ENCODE results near the gene UBE4B.
"Not testable (repeated sequence)": the region's sequence is repeated elsewhere in the genome, so short reads cannot be mapped to it uniquely, and the experiment has no call there.

The UBE4B gene

DNA sequence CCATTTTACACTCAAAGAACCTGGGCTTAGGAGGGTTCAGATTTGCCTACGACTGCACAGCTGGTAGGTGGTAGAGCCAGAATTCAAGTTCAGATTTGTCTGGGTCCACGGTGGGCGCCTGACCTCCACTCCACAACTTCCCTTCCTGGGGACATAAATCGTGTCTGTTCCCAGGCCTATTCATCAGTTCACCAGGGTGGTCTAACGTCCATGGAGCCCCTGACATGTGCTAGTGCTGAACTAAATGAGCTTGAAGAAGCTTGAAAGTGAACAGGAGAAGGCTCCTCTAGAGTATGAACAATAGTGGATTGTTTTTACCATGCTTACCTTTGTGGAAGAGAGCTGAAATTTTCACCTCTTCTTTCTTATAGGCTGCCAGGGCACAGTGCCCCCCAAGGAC lies 145.1 kb downstream of the UBE4B start:
- DNase-seq (ENCODE audit: low read depth): no peak

DNA sequence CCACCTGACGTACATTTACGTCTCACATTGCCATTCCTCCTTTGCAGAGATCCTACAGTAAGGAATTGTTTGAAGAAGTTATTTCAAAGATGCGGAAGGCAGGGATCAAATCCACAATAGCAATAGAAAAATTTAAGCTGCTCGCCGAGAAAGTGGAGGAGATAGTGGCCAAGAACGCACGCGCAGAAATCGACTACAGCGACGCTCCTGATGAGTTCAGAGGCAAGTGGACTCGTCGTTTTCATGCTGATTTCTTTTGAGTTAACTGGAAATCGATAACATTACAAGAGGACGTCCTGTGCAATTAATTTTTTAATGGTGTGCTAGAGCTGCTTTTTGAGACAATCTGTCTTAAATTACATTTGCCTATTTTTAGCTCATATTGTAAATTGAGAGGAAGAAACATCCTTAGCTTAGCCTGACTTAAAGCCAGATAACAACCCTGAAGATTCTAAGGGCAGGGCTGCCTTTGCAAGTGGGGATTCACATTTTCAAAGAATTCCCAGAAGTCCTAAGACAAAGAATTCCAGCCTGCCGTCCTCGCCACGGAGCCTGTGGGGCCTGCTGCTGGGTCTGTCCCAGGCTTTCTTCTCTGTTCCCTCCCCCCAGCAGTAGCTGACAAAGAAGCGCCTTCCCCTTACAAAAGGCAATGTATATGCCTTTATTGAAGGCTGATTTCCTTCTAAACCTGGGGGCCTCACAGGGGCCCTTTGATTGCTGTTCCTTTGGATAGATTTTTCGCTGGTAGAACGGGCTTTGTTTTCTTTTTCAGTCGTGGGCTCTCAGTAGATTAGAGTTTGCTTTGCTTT lies 146.0 kb downstream of the UBE4B start:
- DNase-seq (ENCODE audit: low read depth): no peak

DNA sequence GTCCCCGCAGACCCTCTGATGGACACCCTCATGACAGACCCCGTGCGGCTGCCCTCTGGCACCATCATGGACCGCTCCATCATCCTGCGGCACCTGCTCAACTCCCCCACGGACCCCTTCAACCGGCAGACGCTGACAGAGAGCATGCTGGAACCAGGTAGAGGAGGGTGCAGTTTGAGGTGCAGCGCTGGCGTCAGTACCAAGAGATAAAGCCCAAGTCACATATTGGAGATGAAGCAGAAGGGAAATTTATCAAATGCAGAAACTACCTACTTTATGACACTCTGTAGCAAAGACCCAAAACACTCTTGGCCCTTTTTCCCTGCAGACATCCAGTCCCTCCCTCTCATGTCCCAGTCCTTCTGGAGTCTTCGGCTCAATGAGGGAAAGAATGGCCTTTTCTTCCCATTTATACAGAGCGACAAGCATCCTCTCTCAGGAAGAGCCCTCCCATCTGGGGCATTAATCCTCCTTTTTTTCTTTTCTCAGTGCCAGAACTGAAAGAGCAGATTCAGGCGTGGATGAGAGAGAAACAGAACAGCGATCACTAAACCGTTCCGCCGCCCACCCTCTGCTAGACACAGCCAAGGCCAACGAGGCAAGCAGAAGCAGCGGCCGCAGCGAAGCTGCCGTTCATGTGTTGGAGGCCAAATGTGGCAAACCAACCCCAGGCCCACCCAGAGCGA lies 146.8 kb downstream of the UBE4B start:
- DNase-seq (ENCODE audit: low read depth): no peak

DNA sequence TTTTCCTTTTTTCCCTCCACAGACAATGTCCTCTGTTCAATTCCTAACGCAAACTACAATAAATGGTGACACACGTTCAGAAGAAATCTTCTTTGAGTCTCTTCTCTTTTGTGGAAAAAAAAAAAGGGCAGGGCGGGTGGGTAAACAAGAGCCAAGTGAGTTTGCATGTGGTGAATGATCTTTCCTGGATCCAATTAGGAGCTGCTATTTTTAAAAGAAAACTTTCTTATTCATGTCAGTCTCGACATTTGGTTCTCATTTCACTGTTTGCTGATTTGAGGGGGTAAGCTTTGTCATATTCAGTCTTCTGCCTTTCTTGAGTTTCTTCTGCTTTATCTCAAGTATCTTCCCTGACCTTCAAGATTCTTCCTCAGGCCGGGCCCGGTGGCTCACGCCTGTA lies 148.4 kb downstream of the UBE4B start:
- no peak for DNase-seq (ENCODE audit: low read depth)

DNA sequence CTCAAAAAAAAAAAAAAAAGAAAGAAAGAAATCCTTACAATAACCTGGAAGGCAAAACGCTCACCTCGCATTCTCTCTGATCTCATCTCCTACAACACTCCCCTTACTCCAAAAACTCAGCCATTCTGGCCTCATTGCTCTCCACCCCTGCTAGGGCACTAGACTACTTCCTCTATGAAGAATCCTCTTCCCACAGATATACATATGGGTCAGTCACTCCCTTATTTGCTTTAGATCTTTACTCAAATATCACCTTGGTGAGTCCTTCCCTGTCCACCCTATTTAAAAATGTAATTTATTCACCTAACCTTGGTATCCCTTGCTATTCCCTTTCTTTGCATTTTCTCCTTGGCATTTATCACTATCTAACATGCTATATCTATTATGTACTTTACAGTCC lies 153.0 kb downstream of the UBE4B start:
- DNase-seq (ENCODE audit: low read depth): no peak

DNA sequence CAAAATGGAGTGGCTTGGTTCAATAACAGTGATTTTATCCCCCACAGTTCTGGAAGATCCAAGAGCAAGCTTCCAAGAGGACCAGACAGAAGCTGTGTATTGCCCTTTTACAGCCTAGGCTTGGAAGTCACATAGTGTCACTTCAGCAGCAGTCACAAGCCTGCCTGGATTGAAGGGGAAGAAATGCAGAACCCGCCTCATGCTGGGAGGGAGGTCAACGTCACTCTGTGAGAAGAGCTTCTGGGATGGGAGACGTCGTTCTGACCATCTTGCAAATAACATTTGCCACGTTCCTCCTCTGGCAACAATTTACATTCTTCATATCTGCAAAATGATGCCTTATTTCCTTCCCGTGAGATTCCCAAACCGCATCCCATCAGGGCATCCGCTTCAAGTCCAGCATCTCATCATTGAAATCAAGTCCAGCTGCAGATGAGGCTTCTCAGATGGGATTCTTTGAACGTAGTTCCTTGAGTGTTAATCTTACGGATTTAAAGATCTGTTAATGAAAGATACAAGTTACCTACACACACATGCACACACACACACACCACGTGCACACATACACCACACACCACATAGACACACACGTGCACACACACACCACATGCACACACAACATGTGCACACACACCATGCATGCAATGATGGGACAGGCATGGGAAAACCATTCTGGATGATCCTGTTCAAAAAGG lies 153.7 kb downstream of the UBE4B start:
- no peak for DNase-seq (ENCODE audit: low read depth)

DNA sequence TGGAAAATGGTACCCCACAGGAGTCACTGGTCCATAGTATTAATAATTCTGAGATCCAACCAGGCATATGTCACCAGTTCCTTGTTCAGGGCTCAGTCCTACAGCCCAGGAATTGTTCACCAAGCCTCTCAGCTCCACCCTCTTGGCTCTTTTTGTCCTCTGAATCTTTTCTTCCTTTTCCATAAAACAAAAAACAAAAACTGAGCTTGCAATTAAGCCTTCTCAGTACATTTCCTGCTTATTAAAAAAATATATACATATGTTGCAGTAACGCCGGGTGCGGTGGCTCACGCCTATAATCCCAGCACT lies 154.2 kb downstream of the UBE4B start:
- DNase-seq (ENCODE audit: low read depth): no peak

DNA sequence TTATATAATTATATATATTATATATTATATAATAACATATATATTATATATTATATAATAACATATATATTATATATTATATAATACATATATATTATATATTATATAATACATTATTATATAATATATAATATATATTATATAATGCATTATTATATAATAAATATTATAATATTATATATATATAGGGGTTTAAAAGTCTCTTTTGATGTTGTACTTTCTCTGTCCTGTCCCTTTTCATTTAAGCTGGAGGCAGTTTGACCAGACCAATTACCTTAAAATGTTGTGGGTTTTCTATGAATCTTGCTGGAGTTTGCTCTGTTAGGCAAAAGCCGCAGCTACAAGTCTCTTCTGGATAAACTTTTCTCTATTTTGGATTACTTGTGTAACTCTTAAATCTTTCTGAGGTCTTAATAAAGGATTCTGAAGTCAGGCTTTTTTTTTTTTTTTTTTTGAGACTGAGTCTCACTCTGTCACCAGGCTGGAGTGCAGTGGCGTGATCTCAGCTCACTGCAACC lies 155.4 kb downstream of the UBE4B start:
- no peak for DNase-seq (ENCODE audit: low read depth)

DNA sequence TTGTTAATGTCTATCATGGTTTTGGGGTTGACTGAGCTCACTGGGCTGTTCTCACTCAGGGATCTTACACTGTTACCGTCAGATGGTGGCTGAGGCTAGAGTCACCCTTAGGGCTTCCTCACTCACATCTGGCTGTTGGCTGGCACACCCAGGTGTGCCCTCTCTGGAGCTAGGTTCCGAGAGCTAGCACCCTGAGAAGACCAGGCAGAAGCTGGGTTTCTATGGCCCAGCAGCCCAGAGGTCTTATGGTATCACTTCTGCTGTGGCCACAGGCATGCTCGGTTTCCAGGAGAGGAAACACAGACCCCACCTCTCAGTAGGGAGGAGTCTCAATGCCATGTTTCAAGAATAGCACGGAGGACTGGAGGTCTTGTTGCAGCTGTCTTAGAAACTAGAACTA lies 156.9 kb downstream of the UBE4B start:
- DNase-seq (ENCODE audit: low read depth): no peak

DNA sequence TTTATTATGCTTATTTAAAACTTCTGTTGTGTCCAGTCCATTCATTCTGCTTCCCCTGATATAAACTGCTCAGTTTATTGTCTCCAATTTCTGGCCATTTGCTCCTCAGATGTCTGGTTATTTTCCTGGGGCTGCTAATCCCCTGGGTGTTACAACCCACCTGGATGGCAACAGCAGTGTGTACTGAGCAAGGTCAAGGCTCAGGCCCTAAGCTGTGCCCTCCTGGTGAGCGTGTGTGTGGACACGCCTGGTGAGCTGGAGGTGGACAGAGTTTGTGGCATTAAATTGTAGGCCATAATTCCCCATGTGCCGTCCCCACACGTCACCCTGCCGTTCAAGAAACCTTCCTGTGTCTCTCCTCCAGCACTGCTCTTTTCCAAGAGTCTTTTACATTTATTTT lies 159.5 kb downstream of the UBE4B start:
- DNase-seq (ENCODE audit: low read depth): no peak

DNA sequence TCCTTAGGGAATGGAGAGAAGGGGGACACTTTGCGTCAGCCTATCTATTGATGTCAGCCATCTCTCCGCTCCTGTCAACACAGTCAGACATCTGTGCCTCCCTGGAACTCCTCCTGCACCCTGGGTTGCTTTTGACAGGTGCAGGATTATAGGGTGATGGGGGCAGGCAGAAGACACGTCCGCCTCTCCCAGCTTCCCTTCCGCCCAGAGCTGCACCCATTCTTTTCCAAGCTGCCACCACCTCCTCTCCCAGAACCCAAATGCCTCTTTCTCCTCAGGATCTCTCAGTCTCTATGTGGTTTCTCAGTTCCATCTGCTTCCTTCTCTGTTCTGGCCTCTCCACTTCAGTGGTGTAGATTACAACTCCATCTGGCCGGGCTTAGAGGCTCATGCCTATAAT lies 160.5 kb downstream of the UBE4B start:
- DNase-seq (ENCODE audit: low read depth): no peak

DNA sequence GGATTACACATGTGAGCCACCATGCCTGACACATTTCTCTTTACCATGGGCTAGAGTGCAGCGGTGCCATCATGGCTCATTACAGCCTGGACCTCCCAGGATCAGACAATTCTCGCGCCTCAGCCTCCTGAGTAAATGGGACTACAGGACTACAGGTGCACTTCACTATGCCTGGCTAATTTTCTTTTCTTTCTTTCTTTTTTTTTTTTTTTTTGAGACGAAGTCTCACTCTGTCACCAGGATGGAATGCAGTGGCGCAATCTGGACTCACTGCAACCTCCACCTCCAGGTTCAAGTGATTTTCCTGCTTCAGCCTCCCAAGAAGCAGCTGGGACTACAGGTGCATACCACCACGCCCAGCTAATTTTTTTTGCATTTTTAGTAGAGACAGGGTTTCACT lies 162.8 kb downstream of the UBE4B start:
- no peak for DNase-seq (ENCODE audit: low read depth)

DNA sequence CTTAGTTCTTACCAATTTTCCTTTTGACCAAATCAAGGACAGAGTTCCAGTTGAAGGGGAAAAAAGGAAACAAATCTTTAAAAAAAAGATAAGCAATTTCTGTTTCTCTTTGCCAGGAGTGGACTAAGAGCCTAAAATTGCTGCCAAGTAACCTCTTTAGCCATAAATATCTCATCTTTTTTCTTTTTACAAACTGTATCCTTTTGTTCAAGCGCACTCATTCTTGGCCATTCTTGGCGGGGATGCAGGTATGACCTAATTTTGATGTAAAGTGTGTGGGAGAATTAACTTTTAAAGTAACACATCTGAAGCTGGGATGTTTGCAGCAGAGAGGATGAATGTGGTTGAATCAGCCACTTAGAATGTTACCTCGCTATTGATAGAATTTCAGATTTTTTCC lies 164.2 kb downstream of the UBE4B start:
- no peak for DNase-seq (ENCODE audit: low read depth)

DNA sequence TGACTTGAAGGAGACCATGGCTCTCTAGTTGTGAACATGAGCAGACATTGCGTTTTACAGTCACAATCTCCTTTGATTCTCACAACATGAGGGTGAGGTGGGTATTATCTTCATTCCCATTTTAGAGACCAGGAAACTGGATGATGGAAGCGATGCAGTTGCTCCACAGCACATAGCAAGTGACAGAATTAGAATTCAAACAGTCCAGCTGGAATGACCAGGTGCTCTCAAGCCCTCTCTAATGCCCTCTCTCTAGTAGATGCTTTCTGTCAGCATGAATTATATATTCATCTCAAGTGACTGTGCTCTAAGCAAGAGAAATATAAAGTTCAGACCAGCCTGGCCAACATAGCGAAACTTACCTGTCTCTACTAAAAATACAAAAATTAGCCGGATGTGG lies 167.9 kb downstream of the UBE4B start:
- no peak for DNase-seq (ENCODE audit: low read depth)

DNA sequence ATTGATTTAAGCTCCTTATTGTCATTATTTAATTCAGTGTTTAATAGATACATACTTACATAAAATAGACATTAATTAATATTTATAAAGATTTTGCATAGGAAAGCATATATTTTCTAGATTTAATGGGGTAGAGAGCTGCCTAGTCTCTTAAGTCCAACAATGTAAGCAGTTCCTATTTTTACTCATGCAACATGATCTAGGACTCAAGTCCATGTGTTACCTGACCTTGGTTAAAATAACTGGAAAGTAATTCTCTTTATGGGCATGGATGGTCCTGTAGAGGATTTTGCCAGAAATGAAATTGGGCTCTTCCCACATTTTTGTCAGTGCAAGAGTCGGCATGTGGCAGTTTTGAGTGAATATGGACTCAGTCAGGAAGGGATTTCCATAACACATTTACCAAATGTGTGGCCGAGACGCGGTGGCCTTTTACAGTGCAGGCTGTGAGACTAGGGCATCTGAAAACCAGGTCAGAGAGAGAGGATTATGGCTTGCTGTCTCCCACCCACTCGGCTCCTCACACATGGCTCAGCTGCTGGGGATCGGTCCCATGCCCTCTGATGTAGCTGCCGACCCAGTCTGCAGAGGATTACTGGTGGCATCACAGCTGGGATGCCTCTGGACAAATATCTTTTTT lies 171.4 kb downstream of the UBE4B start:
- no peak for DNase-seq (ENCODE audit: low read depth)

DNA sequence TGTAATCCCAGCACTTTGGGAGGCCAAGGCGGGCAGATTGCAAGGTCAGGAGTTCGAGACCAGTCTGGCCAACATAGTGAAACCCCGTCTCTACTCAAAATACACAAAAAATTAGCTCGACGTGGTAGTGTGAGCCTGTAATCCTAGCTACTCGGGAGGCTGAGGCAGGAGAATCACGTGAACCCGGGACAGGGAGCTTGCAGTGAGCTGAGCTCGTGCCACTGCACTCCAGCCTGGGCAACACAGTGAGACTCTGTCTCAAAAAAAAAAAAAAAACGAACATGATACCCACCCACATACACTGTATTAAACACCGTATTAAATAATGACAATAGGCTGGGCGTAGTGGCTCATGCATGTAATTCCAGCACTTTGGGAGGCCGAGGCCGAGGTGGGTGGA lies 172.4 kb downstream of the UBE4B start:
- not testable (repeated sequence) for DNase-seq (ENCODE audit: low read depth)

DNA sequence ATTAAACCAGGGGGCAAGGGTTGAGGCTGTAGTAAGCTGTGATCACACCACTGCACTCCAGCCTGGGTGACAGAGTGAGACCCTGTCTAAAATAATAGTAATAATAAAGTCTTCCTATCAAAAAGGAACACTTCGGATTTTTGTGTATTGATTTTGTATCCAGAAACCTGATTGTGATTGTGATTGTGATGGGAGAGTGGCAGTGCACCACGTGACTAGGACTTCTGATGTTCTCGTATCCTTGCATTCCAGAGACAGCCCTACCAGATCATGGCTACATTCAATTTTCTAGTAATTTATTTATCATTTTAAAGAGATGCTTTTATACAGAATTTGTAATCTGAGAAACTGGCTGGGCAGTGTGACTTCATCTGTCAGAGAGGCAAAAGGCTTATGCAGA lies 175.1 kb downstream of the UBE4B start:
- DNase-seq (ENCODE audit: low read depth): no peak

DNA sequence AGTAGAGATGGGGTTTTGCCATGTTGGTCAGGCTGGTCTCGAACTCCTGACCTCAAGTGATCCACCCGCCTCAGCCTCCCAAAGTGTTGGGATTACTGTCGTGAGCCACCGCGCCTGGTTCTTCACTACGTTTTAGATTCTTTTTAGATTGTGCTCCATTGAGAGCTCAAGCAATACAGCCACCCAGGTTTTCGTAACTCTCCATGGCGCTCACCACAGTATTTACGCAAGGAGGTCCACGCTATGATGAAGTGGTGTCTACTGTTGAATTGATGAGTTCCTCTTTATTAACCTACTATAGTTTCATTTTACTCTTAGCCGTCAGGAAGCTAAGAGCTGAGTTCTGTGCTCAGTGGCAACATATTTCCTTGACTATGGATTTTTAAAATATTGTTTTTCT lies 175.8 kb downstream of the UBE4B start:
- DNase-seq (ENCODE audit: low read depth): no peak

DNA sequence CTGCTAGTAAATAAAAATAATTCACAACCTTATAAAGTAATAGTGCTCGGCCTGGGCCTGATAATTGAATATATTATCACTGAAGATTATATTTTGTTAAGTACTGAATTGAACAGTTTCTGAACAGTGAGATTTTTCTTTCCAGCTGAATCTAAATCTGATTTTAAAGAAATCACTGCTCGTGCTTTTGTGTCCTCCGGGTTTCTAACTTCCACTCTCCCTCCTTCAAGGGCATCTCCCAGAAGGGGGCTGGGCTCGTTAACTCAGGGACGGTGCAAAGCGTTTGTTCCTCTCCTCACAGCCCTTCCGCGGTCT lies 176.8 kb downstream of the UBE4B start:
- no peak for DNase-seq (ENCODE audit: low read depth)

DNA sequence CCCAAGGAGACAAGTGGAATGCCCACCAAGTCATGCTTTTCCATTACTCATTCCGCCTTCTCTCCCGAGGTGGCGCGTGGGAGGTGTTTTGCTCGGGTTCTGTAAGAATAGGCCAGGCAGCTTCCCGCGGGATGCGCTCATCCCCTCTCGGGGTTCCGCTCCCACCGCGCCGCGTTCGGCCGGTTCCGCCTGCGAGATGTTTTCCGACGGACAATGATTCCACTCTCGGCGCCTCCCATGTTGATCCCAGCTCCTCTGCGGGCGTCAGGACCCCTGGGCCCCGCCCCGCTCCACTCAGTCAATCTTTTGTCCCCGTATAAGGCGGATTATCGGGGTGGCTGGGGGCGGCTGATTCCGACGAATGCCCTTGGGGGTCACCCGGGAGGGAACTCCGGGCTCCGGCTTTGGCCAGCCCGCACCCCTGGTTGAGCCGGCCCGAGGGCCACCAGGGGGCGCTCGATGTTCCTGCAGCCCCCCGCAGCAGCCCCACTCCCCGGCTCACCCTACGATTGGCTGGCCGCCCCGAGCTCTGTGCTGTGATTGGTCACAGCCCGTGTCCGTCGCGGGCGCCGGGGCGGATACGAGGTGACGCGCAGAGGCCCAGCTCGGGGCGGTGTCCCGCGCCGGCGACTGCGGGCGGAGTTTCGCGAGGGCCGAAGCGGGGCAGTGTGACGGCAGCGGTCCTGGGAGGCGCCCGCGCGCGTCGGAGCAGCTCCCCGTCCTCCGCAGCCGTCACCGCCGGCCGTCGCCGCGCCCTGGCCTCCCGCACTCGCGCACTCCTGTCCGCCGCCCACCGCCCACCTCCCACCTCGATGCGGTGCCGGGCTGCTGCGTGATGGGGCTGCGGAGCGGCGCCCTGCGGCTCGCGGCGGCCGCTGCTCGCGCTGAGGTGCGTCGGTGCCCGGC lies 177.4 kb downstream of the UBE4B start, which contains the start of gene KIF1B:
KIF1B (plus strand) TSS at position 666 of the 906 bp plus-strand sequence. CDS start 21,759 bp downstream, outside the sequence.
- peak; percentile 96 for DNase-seq (ENCODE audit: low read depth)
